Stimulated activated naive CD8-positive, alpha-beta T cell treated with anti-CD3 and anti-CD28 coated beads, Interleukin-15, Interleukin-2, amounts not matched to agents 100 ng/mL and 50 ng/mL, for 24 hours (primary cell): Measurements from ENCODE around the gene GALNT18.

ENCODE experiments used
- H3K27ac Mint-ChIP-seq: one replicate; pipeline ENCODE4 v1.8.0; 2021; ENCODE audit warnings: mild to moderate bottlenecking, mixed read lengths
- H3K27me3 Mint-ChIP-seq: one replicate; pipeline ENCODE4 v1.8.0; 2021; ENCODE audit warnings: mixed read lengths
- H3K36me3 Mint-ChIP-seq: one replicate; pipeline ENCODE4 v1.8.0; 2021; ENCODE audit warnings: low read depth, mixed read lengths
- H3K4me1 Mint-ChIP-seq: one replicate; pipeline ENCODE4 v1.8.0; 2021; ENCODE audit warnings: low read depth, mixed read lengths
- H3K4me3 Mint-ChIP-seq: one replicate; pipeline ENCODE4 v1.8.0; 2021; ENCODE audit warnings: mild to moderate bottlenecking, mixed read lengths
- H3K9me3 Mint-ChIP-seq: one replicate; pipeline ENCODE4 v1.8.0; 2021; ENCODE audit warnings: mixed read lengths

Gene GALNT18

DNA sequence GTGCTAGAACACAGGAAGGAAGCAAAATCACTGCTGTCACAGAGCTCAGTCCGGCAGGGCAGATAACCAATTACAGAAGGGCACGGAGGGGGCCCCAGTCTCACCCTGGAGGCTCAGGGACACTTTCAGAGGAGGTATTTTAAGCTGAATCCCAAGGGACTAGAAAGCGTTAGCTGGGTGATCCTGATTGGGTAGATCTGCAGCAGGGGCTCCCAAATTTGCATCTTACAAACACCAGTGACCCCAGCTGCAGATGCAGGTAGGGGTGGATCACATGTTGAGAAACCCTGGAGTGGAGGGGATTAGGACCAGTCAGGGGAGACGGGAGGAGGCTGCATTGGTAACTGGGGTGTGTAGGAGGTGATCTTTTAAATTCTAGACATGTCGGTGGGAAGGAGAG lies 360.2 kb downstream of the GALNT18 start:
- H3K9me3 Mint-ChIP-seq: no peaks in the 10 kb centered on the region
- H3K27me3 Mint-ChIP-seq: peaks cover 14% of the 10 kb centered on the region
- H3K4me1 Mint-ChIP-seq: peaks cover 10% of the 10 kb centered on the region
- H3K36me3 Mint-ChIP-seq: no peaks in the 10 kb centered on the region
- no peak overlapping the region for H3K27ac Mint-ChIP-seq
- H3K4me3 Mint-ChIP-seq: no peak overlapping the region

DNA sequence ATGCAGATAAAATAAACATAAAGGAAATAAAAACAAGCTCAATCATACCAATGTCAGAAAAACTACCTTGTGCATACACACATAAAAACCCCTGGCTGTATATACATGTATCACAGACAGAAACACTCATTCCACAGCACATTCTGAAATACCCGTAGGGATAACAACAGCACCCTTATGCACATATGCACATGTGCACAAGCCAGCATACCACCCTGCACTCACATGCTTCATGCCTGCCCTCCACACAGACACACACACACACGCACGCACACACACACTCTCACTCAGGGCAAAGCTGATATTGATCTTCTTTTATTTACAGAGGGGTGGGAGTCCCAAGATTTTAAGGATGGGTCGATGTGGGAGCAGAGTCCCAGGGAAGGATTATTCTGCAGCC lies 360.9 kb downstream of the GALNT18 start:
- no peak overlapping the region for H3K4me3 Mint-ChIP-seq
- no peaks in the 10 kb centered on the region for H3K36me3 Mint-ChIP-seq
- peaks cover 14% of the 10 kb centered on the region for H3K27me3 Mint-ChIP-seq
- H3K9me3 Mint-ChIP-seq: no peaks in the 10 kb centered on the region
- peaks cover 8% of the 10 kb centered on the region for H3K4me1 Mint-ChIP-seq
- no peak overlapping the region for H3K27ac Mint-ChIP-seq

DNA sequence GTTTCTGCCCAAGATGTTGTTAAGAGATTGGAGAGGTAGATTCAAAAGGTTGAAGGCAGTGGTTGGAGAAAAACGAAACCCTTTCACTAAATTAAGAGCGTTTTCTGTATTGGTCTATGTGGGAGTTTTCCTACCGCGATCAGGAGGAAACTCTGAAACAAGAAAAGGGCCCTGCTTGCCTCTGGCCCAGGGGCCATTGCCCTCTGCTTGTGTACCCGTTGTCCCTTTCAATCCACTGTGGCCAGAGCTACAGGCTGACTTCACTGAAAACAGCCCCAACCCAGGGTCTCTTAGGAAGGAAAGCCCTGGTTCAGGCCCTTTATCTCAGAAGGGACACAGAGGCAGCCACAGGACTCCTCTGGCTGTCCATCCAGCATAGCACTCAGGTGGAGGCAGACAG lies 367.8 kb downstream of the GALNT18 start:
- Mint-ChIP-seq H3K4me3 (no peak overlapping the region), H3K27me3 (peaks cover 9% of the 10 kb centered on the region), H3K9me3 (no peaks in the 10 kb centered on the region), H3K4me1 (no peaks in the 10 kb centered on the region), H3K27ac (no peak overlapping the region), H3K36me3 (no peaks in the 10 kb centered on the region)

DNA sequence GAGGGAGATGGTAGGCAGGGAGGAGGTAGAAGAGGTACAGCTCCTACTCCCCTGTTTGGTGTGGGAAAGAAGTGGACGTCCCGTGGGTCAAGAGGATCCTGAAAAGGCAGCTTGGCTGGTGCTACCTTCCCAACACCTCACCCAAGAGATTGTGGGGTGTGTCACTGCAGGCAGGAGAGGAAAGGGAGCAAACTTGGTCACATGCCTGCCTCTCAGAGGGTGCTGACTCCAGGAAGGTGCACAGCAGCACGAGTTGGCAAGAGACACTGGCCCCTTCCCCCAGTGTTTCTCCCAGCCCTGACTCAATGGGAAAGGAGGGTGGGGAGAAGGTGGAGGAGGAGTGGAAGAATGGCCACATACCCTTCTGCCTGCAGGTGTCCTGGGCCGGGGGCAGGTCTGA lies 368.3 kb downstream of the GALNT18 start:
- no peak overlapping the region for H3K27ac Mint-ChIP-seq
- H3K4me3 Mint-ChIP-seq: no peak overlapping the region
- no peaks in the 10 kb centered on the region for H3K9me3 Mint-ChIP-seq
- H3K4me1 Mint-ChIP-seq: no peaks in the 10 kb centered on the region
- peaks cover 9% of the 10 kb centered on the region for H3K27me3 Mint-ChIP-seq
- no peaks in the 10 kb centered on the region for H3K36me3 Mint-ChIP-seq

DNA sequence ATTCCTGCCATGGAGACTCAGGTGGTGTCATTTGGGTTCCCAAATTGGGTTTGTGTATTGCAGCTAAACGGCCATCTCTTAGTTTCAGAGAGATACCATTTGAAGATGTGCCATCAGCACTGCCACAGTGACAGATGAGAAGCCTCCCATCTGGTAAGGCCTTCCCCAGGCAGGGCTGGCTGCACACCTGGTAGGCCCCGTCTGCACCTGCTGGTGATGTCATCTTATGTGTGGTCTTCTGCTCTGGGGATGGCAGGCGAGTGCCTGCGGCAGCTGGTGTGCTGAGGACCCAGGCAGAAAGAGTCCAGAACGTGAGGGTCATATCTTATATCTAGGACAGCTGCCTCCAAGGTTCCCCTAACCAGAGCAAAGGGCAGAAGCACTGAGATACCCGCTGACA lies 369.4 kb downstream of the GALNT18 start:
- H3K4me3 Mint-ChIP-seq: no peak overlapping the region
- H3K36me3 Mint-ChIP-seq: no peaks in the 10 kb centered on the region
- H3K27ac Mint-ChIP-seq: no peak overlapping the region
- no peaks in the 10 kb centered on the region for H3K4me1 Mint-ChIP-seq
- H3K27me3 Mint-ChIP-seq: peaks cover 9% of the 10 kb centered on the region
- no peaks in the 10 kb centered on the region for H3K9me3 Mint-ChIP-seq

DNA sequence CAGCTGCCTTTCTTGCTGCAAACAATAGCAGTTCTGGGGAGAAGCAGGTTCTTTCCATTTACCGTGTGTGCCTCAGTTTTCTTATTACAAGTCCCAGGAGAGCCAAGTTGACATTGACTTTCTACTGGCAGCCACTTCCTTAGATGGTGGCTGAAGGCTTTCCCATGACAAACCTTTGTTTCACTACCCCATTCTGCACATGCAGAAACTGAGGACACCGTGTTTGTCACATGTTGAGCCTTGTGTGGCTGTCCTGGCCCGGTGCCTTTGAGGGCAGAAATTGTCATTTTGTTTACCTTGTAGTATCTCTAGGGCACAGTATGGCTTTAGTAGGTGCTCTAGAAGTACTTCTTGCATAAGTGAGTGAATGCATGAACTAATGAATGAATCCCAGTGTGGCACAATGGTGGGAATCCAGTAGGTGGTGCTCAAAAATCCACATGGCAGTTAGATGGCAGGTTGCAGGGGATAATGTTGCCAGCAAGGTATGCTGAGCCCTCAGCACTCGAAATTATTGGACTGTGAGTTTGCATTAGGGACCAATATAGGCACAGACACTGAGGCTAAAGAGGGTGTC lies 370.3 kb downstream of the GALNT18 start:
- Mint-ChIP-seq H3K4me3 (no peak overlapping the region), H3K9me3 (no peaks in the 10 kb centered on the region), H3K36me3 (no peaks in the 10 kb centered on the region), H3K27ac (no peak overlapping the region), H3K27me3 (peaks cover 5% of the 10 kb centered on the region), H3K4me1 (no peaks in the 10 kb centered on the region)

DNA sequence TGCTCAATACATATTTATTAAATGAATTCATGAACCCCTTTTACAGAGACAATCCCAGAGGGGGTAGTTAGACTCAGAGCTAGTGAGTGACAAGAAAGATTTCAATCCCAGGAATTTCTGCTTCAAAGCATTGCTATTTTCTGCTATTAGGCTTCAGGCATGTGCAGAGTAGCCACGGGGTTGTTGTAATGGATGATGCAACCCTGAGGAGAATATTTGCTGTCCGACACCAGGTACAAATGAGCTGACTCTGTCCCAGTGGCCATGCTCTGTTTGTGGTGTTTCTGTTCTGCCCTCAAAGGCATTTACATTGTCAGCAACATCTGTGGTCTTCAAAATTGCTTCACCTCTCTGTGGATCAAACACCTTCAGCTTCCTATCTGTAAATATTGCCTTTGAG lies 371.3 kb downstream of the GALNT18 start:
- Mint-ChIP-seq H3K27ac (no peak overlapping the region), H3K4me1 (no peaks in the 10 kb centered on the region), H3K27me3 (peaks cover 5% of the 10 kb centered on the region), H3K9me3 (no peaks in the 10 kb centered on the region), H3K36me3 (no peaks in the 10 kb centered on the region), H3K4me3 (no peak overlapping the region)

DNA sequence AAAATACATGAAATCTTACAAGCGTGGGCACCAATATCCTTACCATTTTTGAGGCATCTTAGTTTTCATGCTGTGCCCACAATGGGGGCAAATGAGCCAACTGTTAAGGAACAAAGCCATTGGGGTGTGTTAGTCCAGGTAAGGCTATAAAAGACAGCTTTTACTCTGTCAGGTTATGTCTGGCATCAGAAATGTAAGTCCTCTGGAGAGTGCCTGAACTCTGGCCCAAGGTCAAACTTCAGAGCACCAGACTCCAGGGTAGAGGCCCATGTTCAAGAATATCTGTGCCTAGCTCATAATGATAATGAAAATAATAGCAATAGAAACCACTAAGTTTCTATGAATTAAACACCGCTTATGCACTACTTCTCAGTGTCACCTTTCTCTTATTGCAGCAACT lies 374.2 kb downstream of the GALNT18 start:
- no peaks in the 10 kb centered on the region for H3K9me3 Mint-ChIP-seq

DNA sequence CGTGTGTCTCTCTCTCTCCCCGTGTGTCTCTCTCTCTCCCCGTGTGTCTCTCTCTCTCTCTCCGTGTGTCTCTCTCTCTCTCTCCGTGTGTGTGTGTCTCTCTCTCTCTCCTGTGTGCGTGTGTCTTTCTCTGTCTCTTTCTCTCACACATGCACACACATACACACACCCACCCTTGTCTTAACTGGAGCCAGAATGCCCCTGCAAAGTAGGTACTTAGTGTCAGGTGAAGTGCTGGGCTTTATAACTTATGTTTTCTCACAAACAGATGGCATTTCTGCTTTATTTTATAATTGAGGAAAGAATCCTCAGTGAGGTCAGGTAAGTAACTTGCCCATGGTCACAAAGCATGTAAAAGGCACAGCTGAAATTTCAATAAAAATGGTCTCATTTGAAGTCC lies 374.7 kb downstream of the GALNT18 start:
- H3K9me3 Mint-ChIP-seq: no peaks in the 10 kb centered on the region
- H3K27ac Mint-ChIP-seq: no peak overlapping the region
- no peak overlapping the region for H3K4me3 Mint-ChIP-seq
- no peaks in the 10 kb centered on the region for H3K36me3 Mint-ChIP-seq
- peaks cover 13% of the 10 kb centered on the region for H3K4me1 Mint-ChIP-seq
- no peaks in the 10 kb centered on the region for H3K27me3 Mint-ChIP-seq

More for the DNA sequence above, 374.2 kb downstream of the GALNT18 start:
- no peaks in the 10 kb centered on the region for H3K27me3 Mint-ChIP-seq
- H3K4me1 Mint-ChIP-seq: peaks cover 13% of the 10 kb centered on the region
- H3K4me3 Mint-ChIP-seq: no peak overlapping the region
- no peaks in the 10 kb centered on the region for H3K36me3 Mint-ChIP-seq
- no peak overlapping the region for H3K27ac Mint-ChIP-seq

DNA sequence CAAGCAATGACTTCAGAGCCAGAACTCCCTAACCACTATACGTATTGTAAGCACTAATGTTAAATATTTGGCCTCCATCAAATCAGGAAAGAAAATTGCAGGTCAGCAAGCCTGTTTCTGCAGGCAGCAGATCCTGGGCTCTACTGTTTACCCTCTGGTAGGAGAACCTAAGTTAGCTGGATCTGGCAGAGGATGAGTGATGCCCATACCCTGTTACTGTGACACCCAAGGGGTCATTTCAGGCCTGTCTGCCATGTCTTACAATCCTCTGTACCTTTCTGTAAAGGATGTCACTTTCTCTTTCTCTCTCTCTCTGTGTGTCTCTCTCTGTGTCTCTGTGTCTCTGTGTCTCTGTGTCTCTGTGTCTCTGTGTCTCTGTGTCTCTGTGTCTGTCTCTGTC lies 375.6 kb downstream of the GALNT18 start:
- H3K27me3 Mint-ChIP-seq: peaks cover 1% of the 10 kb centered on the region
- H3K36me3 Mint-ChIP-seq: no peaks in the 10 kb centered on the region
- H3K9me3 Mint-ChIP-seq: no peaks in the 10 kb centered on the region
- H3K4me1 Mint-ChIP-seq: peaks cover 13% of the 10 kb centered on the region
- no peak overlapping the region for H3K4me3 Mint-ChIP-seq
- H3K27ac Mint-ChIP-seq: no peak overlapping the region

DNA sequence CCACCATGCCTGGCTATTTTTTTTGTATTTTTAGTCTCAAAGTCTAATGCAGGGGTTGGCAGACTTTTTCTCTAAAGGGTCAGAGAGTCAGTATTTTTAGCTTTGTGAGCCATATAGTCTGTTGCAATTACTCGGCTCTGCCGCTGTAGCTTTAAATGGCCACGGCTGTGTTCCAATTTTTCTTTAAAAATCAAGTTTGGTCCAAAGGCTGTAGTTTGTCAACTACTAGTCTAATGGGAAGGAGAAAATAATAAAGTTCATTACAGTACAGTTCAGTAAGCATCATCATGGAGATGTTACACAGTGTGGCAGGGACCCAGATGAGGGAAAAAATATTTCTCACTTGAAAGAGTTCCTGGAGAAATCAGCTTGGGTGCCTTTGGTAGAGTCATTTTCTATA lies 376.4 kb downstream of the GALNT18 start:
- Mint-ChIP-seq H3K27me3 (peaks cover 3% of the 10 kb centered on the region), H3K9me3 (no peaks in the 10 kb centered on the region), H3K4me1 (peaks cover 13% of the 10 kb centered on the region)

DNA sequence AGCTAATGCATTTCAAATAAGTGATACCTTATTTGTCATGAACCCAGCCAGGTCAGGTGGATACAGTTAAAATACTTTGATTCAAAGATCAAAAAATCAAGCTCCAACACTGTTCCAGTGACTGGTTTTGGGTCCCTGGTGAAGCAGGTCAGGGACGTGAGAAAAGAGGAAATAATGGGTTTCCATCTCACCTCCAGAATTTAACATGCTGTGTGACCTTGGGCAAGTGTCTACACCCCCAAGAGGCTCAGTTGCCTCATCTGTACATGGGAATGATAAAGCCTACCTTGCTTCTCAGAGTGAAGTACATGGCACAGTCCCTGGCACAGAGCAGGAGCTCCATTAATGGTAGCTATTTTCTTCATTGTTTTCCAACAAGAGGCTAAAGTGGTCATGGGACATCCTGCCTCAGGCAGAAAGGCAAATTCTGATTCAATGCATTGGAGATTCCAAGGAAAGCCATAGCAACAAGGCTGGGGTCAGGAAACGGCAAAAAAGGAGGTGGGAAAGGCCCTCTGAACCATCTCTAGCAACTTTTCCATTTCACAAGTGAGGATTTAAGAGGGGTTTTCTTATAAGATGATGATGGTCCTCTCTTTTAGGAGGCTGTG lies 377.2 kb downstream of the GALNT18 start:
- Mint-ChIP-seq H3K4me3 (no peak overlapping the region), H3K27me3 (peaks cover 3% of the 10 kb centered on the region), H3K4me1 (peaks cover 13% of the 10 kb centered on the region), H3K9me3 (no peaks in the 10 kb centered on the region), H3K27ac (no peak overlapping the region), H3K36me3 (no peaks in the 10 kb centered on the region)

More for the DNA sequence above, 376.4 kb downstream of the GALNT18 start:
- H3K27ac Mint-ChIP-seq: no peak overlapping the region
- H3K36me3 Mint-ChIP-seq: no peaks in the 10 kb centered on the region
- H3K4me3 Mint-ChIP-seq: no peak overlapping the region

DNA sequence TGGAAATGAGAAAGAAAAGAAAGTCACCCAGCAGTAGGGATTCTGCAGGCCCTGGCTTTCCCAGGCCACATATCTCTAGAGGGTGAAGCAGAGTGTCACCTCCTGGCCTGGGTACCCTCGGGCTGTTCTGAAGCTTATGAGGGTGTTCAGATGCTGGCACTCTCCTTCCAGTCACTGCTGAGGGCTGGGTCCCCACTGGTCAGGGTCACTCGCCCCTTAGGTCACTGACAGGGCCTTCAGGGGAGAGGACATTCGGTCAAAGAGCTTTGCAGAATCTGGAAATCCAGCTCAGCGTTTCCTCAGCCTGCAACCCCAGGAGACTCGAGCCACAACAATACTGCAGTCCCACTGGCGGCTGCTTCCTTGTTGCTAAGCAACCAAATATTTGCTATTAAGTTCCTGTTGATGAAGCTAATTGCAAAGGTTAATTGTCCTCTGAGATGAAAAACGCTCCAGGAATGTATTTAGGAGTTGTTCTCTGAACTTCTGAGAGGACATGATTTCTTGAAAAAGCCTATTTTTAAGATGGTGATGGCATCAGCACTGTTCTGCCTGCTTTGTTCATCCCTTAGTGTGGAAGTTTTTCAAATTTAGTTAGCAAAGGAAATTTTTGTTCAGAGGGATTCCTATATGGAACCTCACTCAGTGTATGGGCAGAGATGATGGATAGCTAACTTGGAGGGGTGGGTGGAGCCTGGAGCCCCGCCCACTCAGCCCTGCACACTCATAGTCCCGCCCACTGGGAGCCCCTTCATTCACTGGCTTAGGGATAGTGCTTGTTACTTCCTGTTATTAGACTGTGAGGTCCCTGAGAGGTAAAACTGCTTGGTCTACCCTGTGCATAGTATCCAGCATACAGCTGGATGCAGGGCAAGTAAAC lies 378.0 kb downstream of the GALNT18 start:
- no peak overlapping the region for H3K27ac Mint-ChIP-seq
- H3K9me3 Mint-ChIP-seq: no peaks in the 10 kb centered on the region
- no peaks in the 10 kb centered on the region for H3K36me3 Mint-ChIP-seq
- peaks cover 13% of the 10 kb centered on the region for H3K4me1 Mint-ChIP-seq
- H3K27me3 Mint-ChIP-seq: peaks cover 3% of the 10 kb centered on the region
- no peak overlapping the region for H3K4me3 Mint-ChIP-seq

DNA sequence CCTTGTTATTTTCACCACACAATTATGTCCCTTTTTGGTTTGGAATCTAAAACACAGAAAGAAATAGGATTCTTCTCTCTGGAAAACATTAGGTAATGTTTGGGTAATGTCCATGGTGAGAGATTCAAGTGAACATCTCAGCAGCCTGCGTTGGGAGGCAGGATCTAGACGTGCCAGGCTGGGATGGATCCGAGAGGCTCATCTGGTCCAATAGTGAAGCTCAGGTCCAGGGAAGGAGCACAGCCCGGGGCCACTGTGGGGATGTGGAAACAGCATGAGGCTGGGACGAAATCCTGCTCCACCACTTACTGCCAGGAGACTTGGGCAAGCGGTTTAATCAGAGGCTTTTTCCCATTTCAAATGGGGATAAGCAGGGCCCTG lies 378.6 kb downstream of the GALNT18 start:
- peaks cover 3% of the 10 kb centered on the region for H3K27me3 Mint-ChIP-seq
- no peak overlapping the region for H3K4me3 Mint-ChIP-seq
- H3K9me3 Mint-ChIP-seq: no peaks in the 10 kb centered on the region
- peaks cover 13% of the 10 kb centered on the region for H3K4me1 Mint-ChIP-seq
- no peak overlapping the region for H3K27ac Mint-ChIP-seq
- no peaks in the 10 kb centered on the region for H3K36me3 Mint-ChIP-seq

DNA sequence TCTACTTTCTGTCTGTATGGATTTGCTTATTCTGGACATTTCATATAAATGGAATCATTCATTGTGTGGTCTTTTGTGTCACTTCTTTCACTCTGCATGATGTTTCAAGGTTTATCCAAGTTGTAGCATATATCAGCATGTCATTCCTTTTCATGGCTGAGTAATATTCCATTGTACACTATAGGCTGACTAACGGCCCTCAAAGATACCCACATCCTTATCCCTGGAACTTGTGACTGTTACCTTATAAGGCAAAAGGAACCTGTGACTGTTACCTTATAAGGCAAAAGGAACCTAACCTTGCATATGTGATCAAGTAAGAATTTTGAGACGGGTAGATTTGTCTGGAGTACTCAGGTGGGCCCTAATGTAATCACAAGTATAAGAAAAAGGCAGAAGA lies 380.5 kb downstream of the GALNT18 start:
- H3K4me3 Mint-ChIP-seq: no peak overlapping the region
- H3K4me1 Mint-ChIP-seq: peaks cover 13% of the 10 kb centered on the region
- H3K9me3 Mint-ChIP-seq: no peaks in the 10 kb centered on the region
- no peaks in the 10 kb centered on the region for H3K36me3 Mint-ChIP-seq
- H3K27ac Mint-ChIP-seq: no peak overlapping the region
- H3K27me3 Mint-ChIP-seq: peaks cover 3% of the 10 kb centered on the region
